SU-DHL-6 (cell line): ENCODE data around the gene TMEM117.

Experiments
- H2AFZ ChIP-seq: fragments of 200-600 bp; sonication (generic); 2 replicates; pipeline ENCODE4 v1.6.1; 2014; ENCODE audit warnings: low read depth, mild to moderate bottlenecking, moderate library complexity, mixed read lengths, antibody characterized with exemption, low read length; ENCODE audit not compliant: severe bottlenecking
- H3F3A ChIP-seq: fragments of 200-600 bp; shearing (Covaris generic); 2 replicates; pipeline ENCODE4 v1.6.0; 2016; ENCODE audit warnings: antibody characterized with exemption, mild to moderate bottlenecking; ENCODE audit not compliant: insufficient read depth
- H3K27ac ChIP-seq: fragments of 200-600 bp; sonication (generic); 2 replicates; pipeline ENCODE4 v1.5.1; 2016; ENCODE audit warnings: low read depth, mild to moderate bottlenecking, low read length, moderate library complexity, mixed read lengths
- H3K27me3 ChIP-seq: fragments of 200-600 bp; sonication (generic), shearing (Covaris generic); 2 replicates; pipeline ENCODE4 v1.6.0; 2014; ENCODE audit warnings: mild to moderate bottlenecking, low read length
- H3K36me3 ChIP-seq: fragments of 200-600 bp; sonication (generic); 2 replicates; pipeline ENCODE4 v1.6.1; 2014; ENCODE audit warnings: mild to moderate bottlenecking, low read length, mixed read lengths
- H3K4me2 ChIP-seq: fragments of 300-600, 200-600 bp; shearing (Covaris generic), sonication (generic); 2 replicates; pipeline ENCODE4 v1.6.0; 2014; ENCODE audit warnings: low read length, low read depth, mild to moderate bottlenecking; ENCODE audit not compliant: poor library complexity, severe bottlenecking
- H3K4me3 ChIP-seq: fragments of 200-600 bp; sonication (generic); 2 replicates; pipeline ENCODE4 v1.5.1; 2014; ENCODE audit warnings: antibody characterized with exemption, low read length, mild to moderate bottlenecking, mixed read lengths; ENCODE audit not compliant: insufficient read depth, poor library complexity, severe bottlenecking
- H3K79me2 ChIP-seq: fragments of 200-600 bp; sonication (generic); 2 replicates; pipeline ENCODE4 v1.6.1; 2014; ENCODE audit warnings: mild to moderate bottlenecking, low read length, moderate library complexity; ENCODE audit not compliant: insufficient read depth
- H3K9ac ChIP-seq: fragments of 200-600 bp; sonication (generic); 2 replicates; pipeline ENCODE4 v1.7.0; 2014; ENCODE audit warnings: mild to moderate bottlenecking, low read length
- H3K9me2 ChIP-seq: fragments of 200-600 bp; sonication (generic); replicated peaks from 2 replicates; pipeline ENCODE4 v1.6.1; 2014; ENCODE audit warnings: low read length; ENCODE audit not compliant: insufficient read depth
- H3K9me3 ChIP-seq: fragments of 200-600 bp; sonication (generic); 2 replicates; pipeline ENCODE4 v1.6.1; 2014; ENCODE audit warnings: low read length, mixed read lengths; ENCODE audit not compliant: insufficient read depth
- H4K20me1 ChIP-seq: fragments of 200-600 bp; sonication (generic); 2 replicates; pipeline ENCODE4 v1.6.1; 2014; ENCODE audit warnings: low read depth, mild to moderate bottlenecking, antibody characterized with exemption, low read length, moderate library complexity, mixed read lengths
- EZH2phosphoT487 ChIP-seq: fragments of 200-600 bp; sonication (generic), shearing (Covaris generic); conservative IDR thresholded peaks from 2 replicates; pipeline ENCODE4 v1.6.1; 2018; ENCODE audit warnings: mild to moderate bottlenecking, antibody characterized with exemption, low read length, moderate library complexity, mixed read lengths
- TF ChIP-seq, protein P1 (sequence below): fragments of 200-600 bp; sonication (generic); IDR thresholded peaks from one replicate; pipeline ENCODE4 v1.5.1; 2017; ENCODE audit warnings: antibody characterized with exemption, mild to moderate bottlenecking, low read length, moderate library complexity; ENCODE audit not compliant: insufficient read depth, poor library complexity, severe bottlenecking

Gene TMEM117

GRCh38 chr12:44076871-44077270 lies 241.0 kb downstream of the TMEM117 start:
- Histone ChIP-seq H4K20me1 (no peaks in the 10 kb centered on the region), H3K9me2 (no peaks in the 10 kb centered on the region), H3K79me2 (no peaks in the 10 kb centered on the region), H3K9ac (no peak overlapping the region), H3F3A (no peaks in the 10 kb centered on the region), H3K27me3 (no peaks in the 10 kb centered on the region), H3K9me3 (no peaks in the 10 kb centered on the region), H3K4me2 (no peak overlapping the region), H2AFZ (no peak overlapping the region), H3K36me3 (no peaks in the 10 kb centered on the region), H3K27ac (no peak overlapping the region), H3K4me3 (no peak overlapping the region)
- TF ChIP-seq, protein P1, sequence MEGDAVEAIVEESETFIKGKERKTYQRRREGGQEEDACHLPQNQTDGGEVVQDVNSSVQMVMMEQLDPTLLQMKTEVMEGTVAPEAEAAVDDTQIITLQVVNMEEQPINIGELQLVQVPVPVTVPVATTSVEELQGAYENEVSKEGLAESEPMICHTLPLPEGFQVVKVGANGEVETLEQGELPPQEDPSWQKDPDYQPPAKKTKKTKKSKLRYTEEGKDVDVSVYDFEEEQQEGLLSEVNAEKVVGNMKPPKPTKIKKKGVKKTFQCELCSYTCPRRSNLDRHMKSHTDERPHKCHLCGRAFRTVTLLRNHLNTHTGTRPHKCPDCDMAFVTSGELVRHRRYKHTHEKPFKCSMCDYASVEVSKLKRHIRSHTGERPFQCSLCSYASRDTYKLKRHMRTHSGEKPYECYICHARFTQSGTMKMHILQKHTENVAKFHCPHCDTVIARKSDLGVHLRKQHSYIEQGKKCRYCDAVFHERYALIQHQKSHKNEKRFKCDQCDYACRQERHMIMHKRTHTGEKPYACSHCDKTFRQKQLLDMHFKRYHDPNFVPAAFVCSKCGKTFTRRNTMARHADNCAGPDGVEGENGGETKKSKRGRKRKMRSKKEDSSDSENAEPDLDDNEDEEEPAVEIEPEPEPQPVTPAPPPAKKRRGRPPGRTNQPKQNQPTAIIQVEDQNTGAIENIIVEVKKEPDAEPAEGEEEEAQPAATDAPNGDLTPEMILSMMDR = no peak
- no peak for TF ChIP-seq EZH2phosphoT487

DNA sequence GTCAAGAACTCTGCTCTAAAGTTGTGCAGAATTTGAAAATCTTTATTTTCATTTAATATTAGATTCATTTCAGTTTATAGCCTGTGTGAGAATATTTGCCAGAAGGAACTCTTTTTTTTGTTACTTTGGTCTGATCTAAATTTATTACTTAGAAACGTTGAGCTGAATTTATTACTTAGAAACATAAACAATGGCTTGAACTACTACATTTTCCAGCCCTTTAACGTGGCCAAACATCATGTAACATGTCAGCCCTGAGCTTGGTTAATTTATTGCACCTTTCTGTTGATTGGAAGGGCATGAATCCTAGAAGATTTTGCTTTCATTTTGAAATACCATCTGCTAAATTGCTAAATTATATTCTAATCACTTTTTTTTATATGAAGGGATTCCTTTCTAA lies 241.4 kb downstream of the TMEM117 start:
- H3K36me3 ChIP-seq = no peaks in the 10 kb centered on the region
- no peaks in the 10 kb centered on the region for H3K9me2 ChIP-seq
- no peaks in the 10 kb centered on the region for H3K27me3 ChIP-seq
- no peak overlapping the region for H3K27ac ChIP-seq
- H3K4me3 ChIP-seq = no peak overlapping the region
- H2AFZ ChIP-seq = no peak overlapping the region
- H3K9ac ChIP-seq = no peak overlapping the region
- H3K4me2 ChIP-seq = no peak overlapping the region
- H4K20me1 ChIP-seq = no peaks in the 10 kb centered on the region
- H3F3A ChIP-seq = no peaks in the 10 kb centered on the region
- no peak for TF ChIP-seq EZH2phosphoT487
- TF ChIP-seq, protein P1 = no peak
- no peaks in the 10 kb centered on the region for H3K9me3 ChIP-seq
- H3K79me2 ChIP-seq = no peaks in the 10 kb centered on the region

DNA sequence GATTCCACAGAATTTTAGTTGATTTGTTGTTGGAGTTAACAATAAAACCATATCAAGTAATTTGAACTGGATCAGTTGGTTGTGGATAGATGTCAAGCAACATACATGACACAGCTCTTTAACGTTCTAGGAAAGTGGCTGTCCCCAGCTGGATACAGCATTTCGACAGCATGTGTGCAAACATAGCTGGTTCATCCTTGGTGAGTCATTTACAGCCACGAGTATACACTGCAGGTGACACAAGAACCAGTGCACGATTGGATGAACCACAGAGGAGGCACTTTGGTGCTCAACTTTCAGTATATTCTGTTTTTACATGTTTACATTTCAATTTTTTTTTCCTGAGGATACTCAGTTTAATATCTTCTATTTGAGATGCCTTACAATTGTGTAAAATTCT lies 242.4 kb downstream of the TMEM117 start:
- Histone ChIP-seq H3K27me3 (no peaks in the 10 kb centered on the region), H3K36me3 (no peaks in the 10 kb centered on the region)

DNA sequence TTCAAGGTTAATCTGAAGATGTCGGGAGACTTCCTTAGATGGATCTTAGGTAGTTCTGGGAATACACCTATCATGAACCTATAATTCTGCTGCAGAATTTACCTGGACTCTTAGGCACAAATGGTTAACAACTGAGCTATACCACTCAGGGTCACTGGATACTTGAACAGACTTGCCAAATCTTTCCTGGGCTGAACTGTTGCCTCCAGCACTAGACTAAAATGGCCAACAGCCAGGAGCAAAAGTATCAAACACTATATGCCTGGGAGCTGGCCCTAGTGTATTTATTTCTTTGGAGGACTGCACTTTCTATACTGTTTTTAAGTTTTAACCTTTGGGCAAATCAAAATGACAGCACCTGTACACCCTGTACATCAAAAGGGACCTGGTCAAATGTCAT lies 252.8 kb downstream of the TMEM117 start:
- Histone ChIP-seq H2AFZ (no peak overlapping the region), H3K4me3 (no peak overlapping the region), H3K4me2 (no peak overlapping the region), H3K9me2 (no peaks in the 10 kb centered on the region), H3K36me3 (no peaks in the 10 kb centered on the region), H4K20me1 (no peaks in the 10 kb centered on the region), H3K27me3 (no peaks in the 10 kb centered on the region), H3K79me2 (no peaks in the 10 kb centered on the region), H3K9ac (no peak overlapping the region), H3F3A (no peaks in the 10 kb centered on the region), H3K27ac (no peak overlapping the region), H3K9me3 (no peaks in the 10 kb centered on the region)
- TF ChIP-seq, protein P1 = no peak
- no peak for TF ChIP-seq EZH2phosphoT487

More for the DNA sequence above, 242.4 kb downstream of the TMEM117 start:
- Histone ChIP-seq H2AFZ (no peak overlapping the region), H3K79me2 (no peaks in the 10 kb centered on the region), H3K9ac (no peak overlapping the region), H3K9me2 (no peaks in the 10 kb centered on the region), H3K4me3 (no peak overlapping the region), H3K27ac (no peak overlapping the region), H3K9me3 (no peaks in the 10 kb centered on the region), H3K4me2 (no peak overlapping the region), H4K20me1 (no peaks in the 10 kb centered on the region), H3F3A (no peaks in the 10 kb centered on the region)
- no peak for TF ChIP-seq EZH2phosphoT487
